SK-N-SH (cell line): ENCODE measurements around the gene STKLD1. TPM values are rescaled to one million over a fixed set of nuclear protein-coding genes. Genes with fewer than 3 reads are reported as not detected.

ENCODE experiments used
- CTCF ChIA-PET: fragments of 300-600, 350-600 bp; formaldehyde crosslinking; extraction: SDS; loops from one replicate; lab custom pipeline; 2021; lab: Yijun Ruan, JAX
- POLR2A ChIA-PET: fragments of 350-600 bp; sonication (Branson Sonifier 250); formaldehyde crosslinking; extraction: SDS; loops from one replicate; lab custom pipeline; 2020; ENCODE audit warnings: antibody characterized with exemption, inconsistent platforms; lab: Yijun Ruan, JAX
- DNase-seq: peaks from one replicate; pipeline ENCODE4 v3.0.0; 2012
- H2AFZ ChIP-seq: fragments of 200-600 bp; sonication (generic); 2 replicates; pipeline ENCODE4 v1.8.1; 2016; ENCODE audit warnings: antibody characterized with exemption, mild to moderate bottlenecking, low read depth
- H3F3A ChIP-seq: fragments of 200-600 bp; sonication (generic); replicated peaks from 2 replicates; pipeline ENCODE3; 2016; ENCODE audit warnings: antibody characterized with exemption, mild to moderate bottlenecking; ENCODE audit not compliant: insufficient read depth
- H3K27ac ChIP-seq, 2 experiments: fragments of 200-500 bp in 1 of 2; fragments of 200-600 bp in 1 of 2; sonication (Bioruptor generic) in 1 of 2; sonication (generic), shearing (Covaris generic) in 1 of 2; 2 replicates each; pipeline versions ENCODE4 v1.5.1 to v1.6.1; 2014 to 2016; ENCODE audit warnings: low read depth in 2 of 2, inconsistent platforms in 1 of 2, low read length in 1 of 2, mild to moderate bottlenecking in 1 of 2, mixed read lengths in 1 of 2
- H3K27me3 ChIP-seq: fragments of 200-600 bp; sonication (generic), shearing (Covaris generic); 2 replicates; pipeline ENCODE4 v1.6.1; 2016; ENCODE audit warnings: mixed run types; ENCODE audit not compliant: insufficient read depth
- H3K36me3 ChIP-seq, 2 experiments: fragments of 200-500 bp in 1 of 2; fragments of 200-600 bp in 1 of 2; sonication (Bioruptor generic) in 1 of 2; sonication (generic) in 1 of 2; replicated peaks in 1 of 2; 2 replicates each; pipeline versions ENCODE3 to v1.5.1; 2014 to 2016; ENCODE audit warnings: low read length in 1 of 2, mild to moderate bottlenecking in 1 of 2; ENCODE audit not compliant: insufficient read depth in 2 of 2, control insufficient read depth in 1 of 2
- H3K4me1 ChIP-seq, 2 experiments: fragments of 200-500 bp in 1 of 2; fragments of 200-600 bp in 1 of 2; sonication (Bioruptor generic) in 1 of 2; sonication (generic), shearing (Covaris generic) in 1 of 2; 2 replicates each; pipeline versions ENCODE4 v1.5.1 to v1.6.1; 2014 to 2016; ENCODE audit warnings: low read depth in 1 of 2, low read length in 1 of 2, mixed run types in 1 of 2; ENCODE audit not compliant: insufficient read depth in 2 of 2, control insufficient read depth in 1 of 2
- H3K4me2 ChIP-seq: fragments of 200-600 bp; sonication (generic), shearing (Covaris generic); 2 replicates; pipeline ENCODE4 v1.6.1; 2017; ENCODE audit warnings: mixed run types
- H3K4me3 ChIP-seq, 2 experiments: fragments of 200-500 bp in 1 of 2; fragments of 200-600 bp in 1 of 2; sonication (Bioruptor generic) in 1 of 2; sonication (generic), shearing (Covaris generic) in 1 of 2; 2 replicates each; pipeline versions ENCODE4 v1.5.1 to v1.8.1; 2014 to 2016; ENCODE audit warnings: low read depth in 2 of 2, inconsistent platforms in 1 of 2, low read length in 1 of 2, mild to moderate bottlenecking in 1 of 2, mixed read lengths in 1 of 2, moderate library complexity in 1 of 2
- H3K79me2 ChIP-seq: fragments of 200-600 bp; sonication (generic); 2 replicates; pipeline ENCODE4 v1.8.1; 2017; ENCODE audit warnings: mild to moderate bottlenecking; ENCODE audit not compliant: insufficient read depth
- H3K9ac ChIP-seq: fragments of 200-600 bp; sonication (generic); 2 replicates; pipeline ENCODE4 v1.6.1; 2017; ENCODE audit warnings: mixed run types
- H3K9me2 ChIP-seq: fragments of 200-600 bp; sonication (generic); 2 replicates; pipeline ENCODE4 v1.6.1; 2017; ENCODE audit warnings: mixed run types
- H3K9me3 ChIP-seq: fragments of 200-600 bp; sonication (generic); 2 replicates; pipeline ENCODE4 v1.6.1; 2017; ENCODE audit warnings: mixed run types, mild to moderate bottlenecking, moderate library complexity
- H4K20me1 ChIP-seq: fragments of 200-600 bp; sonication (generic); 2 replicates; pipeline ENCODE4 v1.6.1; 2017; ENCODE audit warnings: mild to moderate bottlenecking, mixed run types; ENCODE audit not compliant: insufficient read depth
- CHD2 ChIP-seq: fragments of 150-350 bp; IDR thresholded peaks from 2 replicates; pipeline ENCODE4 v1.6.1; 2018; ENCODE audit warnings: low read length; ENCODE audit not compliant: partially characterized antibody
- ELF1 ChIP-seq: IDR thresholded peaks from 2 replicates; pipeline ENCODE4 v1.4.0; 2012
- EP300 ChIP-seq, 2 experiments: IDR thresholded peaks; 2 replicates each; pipeline versions ENCODE4 v1.4.0 to v1.6.1; 2012; ENCODE audit warnings: borderline replicate concordance in 1 of 2, low read depth in 1 of 2, low read length in 1 of 2
- FOSL2 ChIP-seq: IDR thresholded peaks from 2 replicates; pipeline ENCODE4 v1.4.0; 2012; ENCODE audit warnings: low read depth, mild to moderate bottlenecking, moderate library complexity, borderline replicate concordance
- FOXJ3 ChIP-seq: sonication (generic); formaldehyde crosslinking; IDR thresholded peaks from 2 replicates; pipeline ENCODE4 v1.5.1; 2020; ENCODE audit warnings: mild to moderate bottlenecking, missing genetic modification reagents
- FOXM1 ChIP-seq: IDR thresholded peaks from 2 replicates; pipeline ENCODE4 v1.4.0; 2012; ENCODE audit warnings: low read depth, mild to moderate bottlenecking
- GABPA ChIP-seq: IDR thresholded peaks from 2 replicates; pipeline ENCODE4 v1.4.0; 2012; ENCODE audit warnings: low read depth, mild to moderate bottlenecking
- MEF2A ChIP-seq: IDR thresholded peaks from 2 replicates; pipeline ENCODE4 v1.4.0; 2012; ENCODE audit warnings: low read depth, borderline replicate concordance
- RCOR1 ChIP-seq: fragments of 150-350 bp; IDR thresholded peaks from 2 replicates; pipeline ENCODE4 v1.6.1; 2017; ENCODE audit warnings: antibody characterized with exemption, low read length
- RFX5 ChIP-seq: IDR thresholded peaks from 2 replicates; pipeline ENCODE4 v1.6.1; 2012; ENCODE audit warnings: mild to moderate bottlenecking, improper control_type of control experiment, low read length
- RXRA ChIP-seq: IDR thresholded peaks from 2 replicates; pipeline ENCODE4 v1.4.0; 2012; ENCODE audit warnings: low read depth, mild to moderate bottlenecking, borderline replicate concordance
- SIN3A ChIP-seq: IDR thresholded peaks from 2 replicates; pipeline ENCODE4 v1.6.1; 2012; ENCODE audit warnings: low read depth, mild to moderate bottlenecking, low read length, moderate library complexity, borderline replicate concordance
- WGBS: methylation state at CpG from one replicate; pipeline ENCODE4 v1.1.6; 2017; ENCODE audit warnings: low lambda C conversion rate; 5-methylcytosine and 5-hydroxymethylcytosine counted together
- polyA plus RNA-seq, 3 experiments: library from polyadenylated mRNA; depleted of rRNA; stranded (reverse); fragments of >200 nt; gene quantifications; 2 replicates each; pipeline ENCODE4 v1.2.3, GENCODE V29; 2012
- TF ChIP-seq, protein P1 (sequence below): IDR thresholded peaks from 2 replicates; pipeline ENCODE4 v1.6.1; 2012; ENCODE audit warnings: mild to moderate bottlenecking, low read depth, low read length, moderate library complexity
- TF ChIP-seq, protein P2 (sequence below): fragments of 150-350 bp; IDR thresholded peaks from 2 replicates; pipeline ENCODE4 v1.6.1; 2017; ENCODE audit warnings: antibody characterized with exemption, low read length, low read depth, borderline replicate concordance

The STKLD1 gene
- polyA plus RNA-seq, 1 of the 3 experiments (the other 2 are of a cell fraction): 2.3 TPM

DNA sequence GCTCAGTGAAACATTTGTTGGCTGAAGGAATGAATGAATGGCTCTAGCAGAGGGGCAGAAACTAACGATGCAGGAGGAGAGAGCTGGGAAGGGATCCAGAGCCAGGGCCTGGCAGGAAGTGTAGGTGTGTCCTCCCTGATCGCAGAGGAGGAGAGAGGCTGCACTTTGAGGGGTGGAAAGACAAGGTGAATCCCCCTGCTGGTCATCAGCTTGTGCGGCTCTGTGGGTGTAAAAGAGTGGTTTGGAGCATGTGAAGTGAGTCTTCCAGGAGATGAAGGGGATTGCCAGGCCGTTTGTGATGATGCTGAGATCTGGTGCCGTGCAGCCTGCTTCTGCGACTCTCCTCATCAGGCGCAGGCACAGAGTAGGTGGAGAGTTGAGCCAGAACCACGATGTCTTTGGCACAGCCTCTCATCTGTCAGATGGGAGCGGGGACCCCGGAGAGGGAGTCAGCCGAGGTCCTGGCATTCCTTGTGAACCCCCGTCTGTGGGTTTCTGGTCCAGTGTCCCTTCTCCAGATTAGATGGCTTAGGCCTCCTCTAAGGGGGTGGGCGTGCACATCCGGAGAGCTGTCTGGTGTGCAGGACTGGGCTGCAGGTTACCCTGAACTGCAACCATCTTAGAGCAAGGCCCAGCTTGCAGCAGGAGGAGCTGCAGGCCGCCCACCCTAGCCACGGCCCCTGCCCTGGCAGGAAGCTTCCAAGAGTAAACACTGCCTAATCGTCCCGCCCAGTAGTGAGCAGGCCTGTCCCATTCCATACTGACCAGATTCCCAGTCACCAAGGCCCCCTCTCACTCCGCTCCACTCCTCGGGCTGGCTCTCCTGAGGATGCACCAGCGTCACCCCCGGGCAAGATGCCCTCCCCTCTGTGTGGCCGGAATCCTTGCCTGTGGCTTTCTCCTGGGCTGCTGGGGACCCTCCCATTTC lies 45.7 kb downstream of the STKLD1 start, which contains the start of gene ADAMTS13 (continued):
- TF ChIP-seq, protein P1, sequence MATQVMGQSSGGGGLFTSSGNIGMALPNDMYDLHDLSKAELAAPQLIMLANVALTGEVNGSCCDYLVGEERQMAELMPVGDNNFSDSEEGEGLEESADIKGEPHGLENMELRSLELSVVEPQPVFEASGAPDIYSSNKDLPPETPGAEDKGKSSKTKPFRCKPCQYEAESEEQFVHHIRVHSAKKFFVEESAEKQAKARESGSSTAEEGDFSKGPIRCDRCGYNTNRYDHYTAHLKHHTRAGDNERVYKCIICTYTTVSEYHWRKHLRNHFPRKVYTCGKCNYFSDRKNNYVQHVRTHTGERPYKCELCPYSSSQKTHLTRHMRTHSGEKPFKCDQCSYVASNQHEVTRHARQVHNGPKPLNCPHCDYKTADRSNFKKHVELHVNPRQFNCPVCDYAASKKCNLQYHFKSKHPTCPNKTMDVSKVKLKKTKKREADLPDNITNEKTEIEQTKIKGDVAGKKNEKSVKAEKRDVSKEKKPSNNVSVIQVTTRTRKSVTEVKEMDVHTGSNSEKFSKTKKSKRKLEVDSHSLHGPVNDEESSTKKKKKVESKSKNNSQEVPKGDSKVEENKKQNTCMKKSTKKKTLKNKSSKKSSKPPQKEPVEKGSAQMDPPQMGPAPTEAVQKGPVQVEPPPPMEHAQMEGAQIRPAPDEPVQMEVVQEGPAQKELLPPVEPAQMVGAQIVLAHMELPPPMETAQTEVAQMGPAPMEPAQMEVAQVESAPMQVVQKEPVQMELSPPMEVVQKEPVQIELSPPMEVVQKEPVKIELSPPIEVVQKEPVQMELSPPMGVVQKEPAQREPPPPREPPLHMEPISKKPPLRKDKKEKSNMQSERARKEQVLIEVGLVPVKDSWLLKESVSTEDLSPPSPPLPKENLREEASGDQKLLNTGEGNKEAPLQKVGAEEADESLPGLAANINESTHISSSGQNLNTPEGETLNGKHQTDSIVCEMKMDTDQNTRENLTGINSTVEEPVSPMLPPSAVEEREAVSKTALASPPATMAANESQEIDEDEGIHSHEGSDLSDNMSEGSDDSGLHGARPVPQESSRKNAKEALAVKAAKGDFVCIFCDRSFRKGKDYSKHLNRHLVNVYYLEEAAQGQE: no peak
- no peak for TF ChIP-seq MEF2A
- TF ChIP-seq FOXJ3 (CRISPR knock-in tag): no peak

DNA sequence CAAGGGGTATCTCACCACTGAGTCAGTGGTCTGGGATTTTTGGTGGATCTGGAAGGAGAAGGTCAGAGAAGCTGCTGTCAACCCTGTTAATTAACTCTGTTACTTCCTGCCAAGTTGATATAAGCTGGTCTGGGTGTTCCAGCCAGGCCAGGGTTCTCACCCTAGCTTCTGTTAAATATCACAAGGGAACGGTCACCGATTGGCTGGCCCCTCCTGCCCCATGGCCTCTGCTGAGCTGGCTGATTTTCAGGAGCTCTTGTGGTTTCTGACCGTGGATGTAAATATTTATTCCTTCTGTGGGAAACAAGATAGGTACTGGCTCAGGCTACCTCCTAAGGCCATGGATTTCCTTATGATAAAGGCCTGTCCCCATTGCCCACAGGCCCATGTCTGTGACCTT lies 47.0 kb downstream of the STKLD1 start:
- POLR2A ChIA-PET: no interaction called here
- H3K4me2 ChIP-seq: no peak overlapping the region
- CTCF ChIA-PET: no interaction called here
- TF ChIP-seq FOXM1 (no peak), GABPA (no peak), SIN3A (no peak), RXRA (no peak), ELF1 (no peak), EP300 (IDR thresholded peaks at IDR 0.05; ENCODE audit: borderline replicate concordance in 1 of 2, low read depth in 1 of 2, low read length in 1 of 2) (no peak), RCOR1 (no peak), CHD2 (no peak), FOSL2 (no peak), RFX5 (no peak)
- TF ChIP-seq, protein P2, sequence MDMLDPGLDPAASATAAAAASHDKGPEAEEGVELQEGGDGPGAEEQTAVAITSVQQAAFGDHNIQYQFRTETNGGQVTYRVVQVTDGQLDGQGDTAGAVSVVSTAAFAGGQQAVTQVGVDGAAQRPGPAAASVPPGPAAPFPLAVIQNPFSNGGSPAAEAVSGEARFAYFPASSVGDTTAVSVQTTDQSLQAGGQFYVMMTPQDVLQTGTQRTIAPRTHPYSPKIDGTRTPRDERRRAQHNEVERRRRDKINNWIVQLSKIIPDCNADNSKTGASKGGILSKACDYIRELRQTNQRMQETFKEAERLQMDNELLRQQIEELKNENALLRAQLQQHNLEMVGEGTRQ: no peak
- TF ChIP-seq, protein P1: no peak
- TF ChIP-seq, all 33 proteins: peak for 0
- Histone ChIP-seq H3K36me3 (no peaks in the 10 kb centered on the region), H3K79me2 (no peaks in the 10 kb centered on the region), H3K27me3 (no peaks in the 10 kb centered on the region), H3K9me3 (no peaks in the 10 kb centered on the region), H3K4me1 (peaks cover 0 to 5% of the 10 kb centered on the region in 2 experiments; a peak in 1 of 4 replicates), H3F3A (no peaks in the 10 kb centered on the region), H3K9me2 (no peaks in the 10 kb centered on the region), H3K4me3 (no peak overlapping the region), H3K9ac (no peak overlapping the region), H2AFZ (no peak overlapping the region), H4K20me1 (no peaks in the 10 kb centered on the region), H3K27ac (no peak overlapping the region)
- DNase-seq: no peak
- 72% methylated on average over 3 of the region's 3 CpGs for WGBS
